HG02973 (cell line): ENCODE measurements around the gene PLEKHA6.

Experiments
- ATAC-seq: cut with Tn5 transposase; IDR thresholded peaks from one replicate; pipeline ENCODE4 v1.9.1; 2021; ENCODE audit warnings: moderate library complexity; ENCODE audit not compliant: unreplicated experiment

PLEKHA6 gene

GRCh38 chr1:204262506-204263253 lies 97.0 kb downstream of the PLEKHA6 start:
- ATAC-seq: no peak

- no peak for ATAC-seq
Observed at GRCh38 chr1:204261746-204262505, 97.8 kb downstream of the PLEKHA6 start.

DNA sequence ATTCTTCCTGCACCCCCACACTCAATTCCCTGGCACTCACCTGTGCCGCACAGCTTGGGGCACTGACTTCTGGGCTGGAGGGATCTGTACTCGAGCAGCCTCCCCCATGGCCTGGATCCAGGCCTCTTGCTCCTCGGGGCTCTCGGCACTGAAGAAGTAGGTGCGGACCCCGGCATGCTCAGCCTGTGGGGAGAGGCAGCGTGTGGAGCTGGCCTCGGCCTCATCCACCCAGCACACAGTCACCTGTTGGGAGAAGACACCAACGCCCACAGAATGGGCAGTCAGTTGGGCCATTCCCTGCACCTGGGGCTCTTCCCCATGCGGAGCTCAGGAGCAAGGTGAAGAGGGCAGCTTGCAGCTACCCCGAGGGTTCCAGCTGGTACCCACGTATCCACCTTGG lies 98.5 kb downstream of the PLEKHA6 start:
- no peak for ATAC-seq

DNA sequence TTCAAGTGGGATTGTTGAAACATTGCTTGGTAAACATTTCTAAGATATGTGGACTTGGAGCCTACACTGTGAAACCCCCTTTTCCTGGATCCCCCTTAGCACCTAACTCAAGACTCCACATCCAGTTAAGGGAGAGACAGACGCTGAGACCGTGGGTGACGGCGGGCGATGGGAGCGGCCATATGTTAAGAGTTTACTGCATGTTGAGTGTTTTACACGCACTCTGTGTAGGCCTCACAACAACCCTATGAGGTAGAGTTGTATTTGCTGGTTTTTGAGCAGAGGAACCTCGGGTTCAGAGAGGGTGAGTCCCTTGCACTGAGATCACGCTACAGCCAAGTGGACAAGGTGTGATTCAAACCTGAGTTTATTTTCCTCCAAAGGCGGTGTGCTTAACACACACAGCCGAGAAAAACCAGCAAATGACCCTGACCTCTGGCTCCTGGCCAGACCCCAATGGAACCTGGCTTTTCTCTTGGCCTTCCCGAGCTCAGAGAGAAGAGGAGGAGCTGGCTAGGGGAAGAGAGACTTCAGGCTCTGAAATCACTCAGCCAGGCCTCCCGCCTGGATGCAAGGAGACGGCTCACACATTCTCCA lies 99.0 kb downstream of the PLEKHA6 start:
- ATAC-seq: no peak

GRCh38 chr1:204259782-204260181 lies 99.9 kb downstream of the PLEKHA6 start:
- no peak for ATAC-seq

- no peak for ATAC-seq
Observed at GRCh38 chr1:204259196-204259595, 100.5 kb downstream of the PLEKHA6 start.

- ATAC-seq: no peak
Observed at GRCh38 chr1:204258213-204259115, 101.3 kb downstream of the PLEKHA6 start.

GRCh38 chr1:204257446-204257845 lies 102.3 kb downstream of the PLEKHA6 start:
- no peak for ATAC-seq

DNA sequence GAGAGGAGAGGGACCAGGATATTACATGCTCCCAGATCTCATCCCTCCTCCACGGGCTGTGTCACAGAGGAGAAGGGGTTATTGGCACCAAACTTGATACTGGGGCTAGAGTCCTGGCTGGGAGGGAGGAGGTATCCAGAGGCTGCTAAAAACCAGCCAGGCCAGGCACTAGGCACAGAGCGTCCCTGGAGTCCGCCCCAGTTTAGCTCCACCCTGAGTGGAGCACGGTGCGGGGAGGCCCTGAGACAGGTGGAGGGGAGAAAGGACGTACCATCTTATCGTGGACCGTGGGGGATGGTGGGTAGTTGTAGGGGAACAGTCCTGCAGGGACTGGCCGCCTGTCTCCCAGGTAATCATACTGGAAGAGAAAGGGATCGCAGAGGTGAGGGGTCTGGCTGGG lies 103.2 kb downstream of the PLEKHA6 start:
- ATAC-seq: no peak

DNA sequence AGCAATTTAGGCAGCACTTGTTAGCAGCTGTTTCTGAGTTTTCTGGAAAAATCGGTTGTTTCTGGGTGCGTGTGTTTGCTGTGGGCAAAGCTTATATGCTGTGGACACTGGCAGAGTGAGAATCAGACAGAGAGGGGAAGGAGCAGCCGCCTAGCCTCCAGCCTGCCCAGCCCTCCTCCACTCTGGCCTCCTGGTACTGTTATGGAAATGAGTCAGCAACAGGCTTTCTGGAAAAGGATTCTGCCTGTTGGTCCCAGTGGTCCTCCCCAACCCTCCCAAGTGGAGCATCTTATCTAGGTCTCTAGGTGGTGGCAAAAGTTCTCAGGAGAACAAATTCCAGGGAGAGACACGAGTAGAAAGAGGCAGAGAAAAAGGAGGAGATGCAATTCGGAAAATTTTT lies 103.8 kb downstream of the PLEKHA6 start:
- no peak for ATAC-seq

DNA sequence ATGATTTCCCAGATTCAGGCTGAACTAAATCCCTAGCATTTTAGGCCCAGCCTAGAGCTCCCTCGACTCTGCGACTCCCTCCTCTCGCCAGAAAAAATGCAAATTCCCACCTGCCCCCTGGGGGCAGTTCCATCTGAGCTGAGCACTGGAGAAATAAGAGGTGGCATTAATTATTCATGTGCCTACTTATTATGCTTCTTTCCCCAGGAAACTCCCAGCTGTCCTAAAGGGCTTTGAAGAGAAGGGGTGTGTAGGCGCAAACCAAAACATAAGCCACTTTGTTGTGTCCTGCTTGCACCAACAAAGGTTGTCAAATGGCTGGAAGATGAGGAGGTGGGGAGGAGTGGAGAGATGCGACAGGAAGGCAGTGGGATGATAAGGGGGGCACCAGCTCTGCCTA lies 104.5 kb downstream of the PLEKHA6 start:
- ATAC-seq: no peak

DNA sequence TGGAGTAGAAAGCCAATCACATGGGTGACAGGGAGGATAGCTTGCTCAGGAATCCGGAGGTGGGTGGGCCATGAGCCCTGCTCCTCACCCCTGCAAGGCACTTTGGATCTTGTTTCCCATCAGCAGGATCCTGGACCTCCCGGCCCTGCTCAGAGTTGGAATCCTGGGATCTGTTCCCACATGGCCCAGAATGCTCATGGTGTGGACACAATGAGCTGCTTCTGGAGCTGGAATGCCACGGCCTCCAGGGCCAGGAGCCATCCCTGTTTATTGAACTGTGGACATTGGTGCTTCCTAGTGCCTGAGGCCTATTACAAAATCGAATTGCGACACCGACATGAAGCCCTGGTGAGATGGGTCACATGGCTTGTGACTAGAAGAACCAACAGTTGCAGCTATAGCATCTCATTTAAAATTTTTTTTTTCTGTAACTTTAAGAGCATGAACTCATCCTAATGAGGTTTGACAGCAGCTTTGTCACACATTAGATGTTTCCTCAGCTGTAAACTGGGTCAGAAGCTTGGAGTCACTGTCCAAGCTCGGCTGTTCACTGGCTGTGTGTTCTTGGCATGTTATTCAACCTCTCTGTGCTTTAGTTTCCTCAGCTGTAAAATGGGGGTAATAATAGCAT lies 105.6 kb downstream of the PLEKHA6 start:
- ATAC-seq: no peak

DNA sequence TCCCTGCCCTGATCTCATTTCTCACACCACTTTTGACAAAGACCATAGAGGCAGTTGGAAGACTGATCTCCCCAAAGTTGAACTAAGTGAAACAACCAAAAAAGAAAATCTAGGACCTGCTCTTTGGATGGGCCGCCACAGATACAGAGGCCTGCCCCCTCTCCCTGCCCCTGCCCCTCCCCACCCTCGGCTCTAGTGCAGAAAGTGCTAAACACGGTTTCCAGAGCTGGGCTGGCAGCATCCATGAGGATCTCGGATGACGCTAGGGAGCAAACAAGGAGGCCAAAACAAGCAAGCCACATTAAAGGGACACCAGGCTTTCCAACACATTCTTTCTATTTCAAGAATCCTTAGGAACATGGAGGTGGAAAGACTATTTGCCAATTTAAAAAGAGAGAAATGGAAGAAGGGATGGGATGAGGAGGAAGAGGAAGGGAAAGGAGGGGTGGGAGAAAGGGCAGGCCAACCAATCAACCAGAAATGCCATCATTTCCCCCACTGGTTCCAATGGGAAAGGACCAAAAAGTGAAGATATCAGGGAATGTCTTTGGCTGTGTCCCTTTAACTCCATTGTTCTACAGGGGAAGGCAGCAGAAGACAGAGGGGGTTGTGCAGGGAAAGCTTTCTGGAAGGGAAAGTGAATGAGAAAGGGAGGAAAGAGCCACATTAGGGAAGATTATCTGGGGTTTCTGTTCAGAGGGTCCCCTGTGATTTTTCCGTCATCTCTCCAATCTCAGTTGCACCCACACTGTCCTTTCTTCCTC lies 107.6 kb downstream of the PLEKHA6 start:
- no peak for ATAC-seq

DNA sequence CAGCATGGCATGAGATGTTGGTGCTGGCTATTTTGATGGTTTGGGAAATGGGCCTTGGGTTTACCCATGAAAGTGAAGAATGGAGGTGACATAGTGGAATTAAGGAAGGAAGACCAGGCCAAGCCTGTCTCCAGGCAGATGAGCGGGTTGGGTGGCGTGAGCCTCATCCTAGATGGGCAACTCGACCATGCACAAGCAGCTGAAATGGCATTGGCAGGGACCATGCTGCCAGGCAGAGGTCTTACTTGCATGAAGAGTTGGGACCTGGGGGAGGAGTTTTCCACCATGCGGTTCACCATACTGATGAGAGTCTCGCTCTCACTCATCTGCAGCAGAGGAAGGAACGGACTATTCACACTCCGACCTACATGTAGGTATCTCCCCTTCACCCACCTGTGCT lies 108.4 kb downstream of the PLEKHA6 start:
- no peak for ATAC-seq

- no peak for ATAC-seq
Observed at GRCh38 chr1:204250428-204251030, 109.2 kb downstream of the PLEKHA6 start.

DNA sequence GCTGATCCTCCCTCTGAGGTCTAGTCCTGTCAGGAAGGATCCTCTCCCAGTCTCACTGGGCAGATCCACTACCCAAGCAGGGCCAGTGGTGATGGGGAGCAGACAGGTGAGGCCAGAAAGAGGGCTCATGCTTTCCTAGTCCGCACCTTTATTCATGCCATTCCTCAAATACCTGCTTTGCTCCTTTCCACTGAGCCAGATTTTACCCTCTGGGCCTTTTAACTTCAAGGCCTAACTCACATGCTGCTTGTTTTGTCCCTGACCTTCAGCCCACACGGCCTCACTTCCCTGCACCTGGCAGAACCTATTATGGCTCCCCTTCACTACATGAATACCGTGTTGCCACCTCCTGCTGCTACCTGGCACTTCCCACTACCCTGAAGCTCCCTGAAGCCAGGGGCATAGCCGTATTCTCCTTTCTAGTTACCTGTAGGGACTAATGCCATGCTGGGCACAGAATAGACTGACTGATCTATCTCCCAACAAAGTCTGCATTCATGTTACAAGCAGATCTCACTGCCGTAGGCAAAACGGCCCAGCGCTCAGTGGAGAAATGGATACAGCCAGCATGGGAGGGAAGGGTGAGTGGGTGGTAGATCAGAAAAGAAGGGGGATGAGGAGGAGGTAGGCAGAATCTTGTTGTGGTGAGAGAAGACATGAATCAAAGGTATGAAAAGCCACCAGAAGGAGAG lies 109.8 kb downstream of the PLEKHA6 start:
- no peak for ATAC-seq

- no peak for ATAC-seq
Observed at GRCh38 chr1:204248954-204249353, 110.8 kb downstream of the PLEKHA6 start.

DNA sequence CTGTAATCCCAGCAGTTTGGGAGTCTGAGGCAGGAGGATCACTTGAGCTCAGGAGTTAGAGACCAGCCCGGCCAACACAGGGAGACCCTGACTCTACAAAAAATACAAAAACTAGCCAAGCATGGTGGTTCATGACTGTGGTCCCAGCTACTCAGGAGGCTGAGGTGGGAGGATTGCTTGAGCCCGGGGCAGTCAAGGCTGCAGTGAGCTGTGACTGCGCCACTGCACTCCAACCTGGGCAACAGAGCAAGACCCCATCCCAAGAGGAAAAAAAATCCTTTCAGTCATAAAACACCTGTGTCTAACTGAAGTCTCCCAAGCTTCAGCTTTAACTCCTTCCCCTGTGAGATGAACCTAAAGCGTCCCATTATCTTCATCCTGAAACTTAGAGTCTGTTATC lies 112.9 kb downstream of the PLEKHA6 start:
- no peak for ATAC-seq

- no peak for ATAC-seq
Observed at GRCh38 chr1:204242920-204243319, 116.8 kb downstream of the PLEKHA6 start.
